ENCODE data around the gene MIER1. TPM values are rescaled to one million over a fixed set of nuclear protein-coding genes. Genes with fewer than 3 reads are reported as not detected.
"Not testable (repeated sequence)": the region's sequence is repeated elsewhere in the genome, so short reads cannot be mapped to it uniquely, and the experiment has no call there.

MIER1 gene
- total RNA-seq, 2 experiments from 2014 or later = 54.7 to 58.8 TPM

- H3K4me3 Mint-ChIP-seq = no peak overlapping the region
- peaks cover 81% of the 10 kb centered on the region for H3K4me1 Mint-ChIP-seq (ENCODE audit: low read depth)
- H3K9me3 Mint-ChIP-seq = no peaks in the 10 kb centered on the region
- intact Hi-C loops (cut with micrococcal nuclease) = loop anchor here (10.0 kb wide), 2 partner anchors 366 to 1874 kb away; partner anchors contain the start of gene IL12RB2
- DNase-seq = no peak
- POLR2A ChIA-PET = interaction anchor here (1.4 kb wide), 1 partner anchor 14 kb away, joined by 5 read pairs; the partner anchor contains the start of genes DNAI4 and MIER1
- CTCF ChIA-PET = interaction anchor here (0.7 to 1.5 kb wide), 2 partner anchors 57 to 136 kb away, joined by 3 to 6 read pairs; no protein-coding TSS in a partner anchor
- peaks cover 19% of the 10 kb centered on the region for H3K36me3 Mint-ChIP-seq
- no peak overlapping the region for H3K27ac Mint-ChIP-seq
- H3K27me3 Mint-ChIP-seq = no peaks in the 10 kb centered on the region
Measured at GRCh38 chr1:66938613-66939012, 13.8 kb downstream of the MIER1 start.

GRCh38 chr1:66940981-66941380 lies 16.2 kb downstream of the MIER1 start:
- intact Hi-C loops (cut with micrococcal nuclease) = no loop called here
- Mint-ChIP-seq H3K27me3 (no peaks in the 10 kb centered on the region), H3K4me1 (ENCODE audit: low read depth) (peaks cover 68% of the 10 kb centered on the region), H3K4me3 (no peak overlapping the region), H3K36me3 (peaks cover 15% of the 10 kb centered on the region), H3K27ac (peak overlapping the region; percentile 18), H3K9me3 (no peaks in the 10 kb centered on the region)
- no peak for DNase-seq
- ChIA-PET POLR2A (no interaction called here), CTCF (no interaction called here)

DNA sequence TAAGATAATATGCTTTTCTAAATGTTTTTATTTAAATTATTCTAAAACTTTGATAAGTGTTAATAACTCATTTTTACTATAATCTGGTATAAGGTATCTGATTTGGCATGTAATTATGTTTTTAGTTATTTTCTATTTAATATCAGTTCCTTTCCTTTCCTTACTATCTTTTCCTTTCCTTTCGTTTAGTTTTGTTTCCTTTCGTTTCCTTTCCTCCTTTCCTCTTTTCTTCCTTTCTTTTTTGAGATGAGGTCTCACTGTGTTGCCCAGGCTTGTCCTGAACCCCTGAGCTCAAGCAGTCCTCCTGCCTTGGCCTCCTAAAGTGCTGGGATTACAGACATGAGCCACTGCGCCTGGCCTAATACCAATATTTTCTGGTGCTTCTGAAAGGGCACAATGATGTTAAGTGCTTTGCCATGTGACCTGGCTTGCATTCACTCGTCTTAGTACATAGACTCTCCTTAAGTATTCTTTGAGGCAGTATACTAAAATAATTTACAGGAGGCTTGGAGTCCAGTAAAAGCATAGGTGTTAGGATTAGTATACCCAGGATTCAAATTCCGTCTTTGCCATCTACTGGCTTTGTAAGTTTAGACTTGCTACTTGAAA lies 18.7 kb downstream of the MIER1 start:
- Mint-ChIP-seq H3K4me1 (ENCODE audit: low read depth) (peaks cover 67% of the 10 kb centered on the region), H3K4me3 (no peak overlapping the region), H3K36me3 (peaks cover 31% of the 10 kb centered on the region), H3K27me3 (no peaks in the 10 kb centered on the region), H3K27ac (peak overlapping the region; percentile 35), H3K9me3 (no peaks in the 10 kb centered on the region)
- POLR2A ChIA-PET = no interaction called here
- no peak for DNase-seq
- CTCF ChIA-PET = no interaction called here
- intact Hi-C loops (cut with micrococcal nuclease) = no loop called here

- Mint-ChIP-seq H3K27ac (no peak overlapping the region), H3K4me3 (no peak overlapping the region), H3K4me1 (ENCODE audit: low read depth) (peaks cover 60% of the 10 kb centered on the region), H3K27me3 (no peaks in the 10 kb centered on the region), H3K36me3 (peaks cover 34% of the 10 kb centered on the region), H3K9me3 (no peaks in the 10 kb centered on the region)
- intact Hi-C loops (cut with micrococcal nuclease) = no loop called here
- no peak for DNase-seq
- CTCF ChIA-PET = no interaction called here
- POLR2A ChIA-PET = no interaction called here
Measured at GRCh38 chr1:66944330-66945274, 19.8 kb downstream of the MIER1 start.

DNA sequence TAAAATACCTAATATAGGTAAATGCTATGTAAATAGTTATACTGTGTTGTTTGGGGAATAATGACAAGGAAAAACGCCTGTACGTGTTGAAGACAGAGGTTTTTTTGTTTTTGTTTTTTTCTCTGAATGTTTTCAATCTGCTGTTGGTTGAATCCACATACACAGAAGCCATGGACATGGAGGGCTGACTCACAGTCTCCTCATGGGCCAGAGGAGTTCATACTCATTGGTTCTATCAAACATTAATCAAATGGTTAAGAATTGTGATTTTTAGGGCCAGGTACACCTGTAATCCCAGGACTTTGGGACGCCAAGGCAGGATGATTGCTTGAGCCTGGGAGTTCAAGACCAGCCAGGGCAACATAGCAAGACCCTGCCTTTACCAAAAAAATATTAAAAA lies 20.5 kb downstream of the MIER1 start:
- intact Hi-C loops (cut with micrococcal nuclease) = no loop called here
- H3K27me3 Mint-ChIP-seq = no peaks in the 10 kb centered on the region
- H3K27ac Mint-ChIP-seq = no peak overlapping the region
- CTCF ChIA-PET = interaction anchor here (0.7 kb wide), 1 partner anchor 183 kb away, joined by 3 read pairs; no protein-coding TSS in a partner anchor
- DNase-seq = no peak
- H3K4me1 Mint-ChIP-seq (ENCODE audit: low read depth) = peaks cover 53% of the 10 kb centered on the region
- POLR2A ChIA-PET = no interaction called here
- peaks cover 35% of the 10 kb centered on the region for H3K36me3 Mint-ChIP-seq
- no peak overlapping the region for H3K4me3 Mint-ChIP-seq
- no peaks in the 10 kb centered on the region for H3K9me3 Mint-ChIP-seq

DNA sequence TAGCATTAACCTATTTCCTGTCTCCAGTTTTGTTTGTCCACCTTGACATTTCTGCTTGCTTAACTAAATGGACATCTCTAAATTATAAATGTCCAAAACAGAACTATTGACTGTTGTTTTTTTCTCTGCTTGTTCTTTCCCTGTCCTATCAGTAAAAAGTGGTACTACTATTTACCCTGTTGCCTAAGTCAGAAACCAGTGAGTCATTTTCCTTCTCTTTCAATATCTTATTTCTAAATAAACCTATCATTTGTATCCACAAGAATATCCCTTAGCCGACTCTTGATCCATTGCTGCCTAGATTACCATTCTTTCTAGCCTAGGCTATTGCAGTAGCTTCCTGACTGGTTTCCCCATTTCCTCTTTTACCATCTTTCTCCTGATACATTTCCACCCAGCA lies 22.5 kb downstream of the MIER1 start:
- no peak for DNase-seq
- peaks cover 38% of the 10 kb centered on the region for H3K4me1 Mint-ChIP-seq (ENCODE audit: low read depth)
- H3K9me3 Mint-ChIP-seq = no peaks in the 10 kb centered on the region
- no peak overlapping the region for H3K4me3 Mint-ChIP-seq
- H3K27me3 Mint-ChIP-seq = no peaks in the 10 kb centered on the region
- H3K36me3 Mint-ChIP-seq = peaks cover 30% of the 10 kb centered on the region
- CTCF ChIA-PET = no interaction called here
- intact Hi-C loops (cut with micrococcal nuclease) = no loop called here
- no peak overlapping the region for H3K27ac Mint-ChIP-seq
- POLR2A ChIA-PET = no interaction called here

GRCh38 chr1:66951513-66951912 lies 26.7 kb downstream of the MIER1 start:
- Mint-ChIP-seq H3K4me1 (ENCODE audit: low read depth) (peaks cover 49% of the 10 kb centered on the region), H3K4me3 (no peak overlapping the region), H3K27me3 (no peaks in the 10 kb centered on the region), H3K27ac (no peak overlapping the region), H3K9me3 (no peaks in the 10 kb centered on the region), H3K36me3 (peaks cover 54% of the 10 kb centered on the region)
- POLR2A ChIA-PET = no interaction called here
- no peak for DNase-seq
- CTCF ChIA-PET = interaction anchor here (0.6 to 1.8 kb wide), 2 partner anchors 33 to 186 kb away, joined by 3 to 7 read pairs; no protein-coding TSS in a partner anchor
- intact Hi-C loops (cut with micrococcal nuclease) = no loop called here

- peak overlapping the region; percentile 74 for H3K27ac Mint-ChIP-seq
- no peaks in the 10 kb centered on the region for H3K27me3 Mint-ChIP-seq
- ChIA-PET POLR2A (no interaction called here), CTCF (no interaction called here)
- H3K4me1 Mint-ChIP-seq (ENCODE audit: low read depth) = peaks cover 47% of the 10 kb centered on the region
- intact Hi-C loops (cut with micrococcal nuclease) = loop anchor here (1.0 to 2.0 kb wide), 2 partner anchors 24 to 27 kb away; no protein-coding TSS in a partner anchor
- no peak overlapping the region for H3K4me3 Mint-ChIP-seq
- H3K36me3 Mint-ChIP-seq = peaks cover 57% of the 10 kb centered on the region
- no peak for DNase-seq
- H3K9me3 Mint-ChIP-seq = no peaks in the 10 kb centered on the region
Measured at GRCh38 chr1:66954208-66954607, 29.4 kb downstream of the MIER1 start.

GRCh38 chr1:66957938-66958337 lies 33.1 kb downstream of the MIER1 start:
- Mint-ChIP-seq H3K4me3 (no peak overlapping the region), H3K27me3 (no peaks in the 10 kb centered on the region), H3K9me3 (no peaks in the 10 kb centered on the region), H3K27ac (no peak overlapping the region), H3K36me3 (peaks cover 62% of the 10 kb centered on the region), H3K4me1 (ENCODE audit: low read depth) (peaks cover 58% of the 10 kb centered on the region)
- ChIA-PET CTCF (no interaction called here), POLR2A (no interaction called here)
- intact Hi-C loops (cut with micrococcal nuclease) = no loop called here
- no peak for DNase-seq

GRCh38 chr1:66966188-66966873 lies 41.5 kb downstream of the MIER1 start:
- H3K9me3 Mint-ChIP-seq = peaks cover 10% of the 10 kb centered on the region
- POLR2A ChIA-PET; DNase-seq; H3K27ac Mint-ChIP-seq; H3K27me3 Mint-ChIP-seq; H3K4me3 Mint-ChIP-seq; CTCF ChIA-PET; intact Hi-C loops (cut with micrococcal nuclease): not testable (repeated sequence)
- H3K36me3 Mint-ChIP-seq = peaks cover 70% of the 10 kb centered on the region
- peaks cover 29% of the 10 kb centered on the region for H3K4me1 Mint-ChIP-seq (ENCODE audit: low read depth)

DNA sequence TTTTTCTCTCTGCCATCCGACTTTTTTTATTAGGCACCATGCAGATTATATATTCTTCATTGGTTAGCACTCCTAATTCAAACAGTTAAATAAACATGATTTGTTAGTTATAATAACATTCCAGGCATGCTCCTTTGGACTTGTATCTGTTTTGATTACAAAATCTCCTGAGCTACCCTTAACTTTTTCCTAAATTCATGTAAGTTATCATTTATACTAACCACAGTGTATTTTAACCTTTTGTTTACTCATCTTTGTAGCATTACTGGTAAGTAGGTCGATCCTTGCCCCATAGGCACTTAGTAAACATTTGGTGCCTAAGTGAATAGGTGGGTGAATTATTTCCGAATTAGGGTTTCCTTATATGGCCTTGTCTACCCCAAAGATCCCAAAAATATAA lies 43.8 kb downstream of the MIER1 start:
- DNase-seq = no peak
- POLR2A ChIA-PET = no interaction called here
- CTCF ChIA-PET = no interaction called here
- Mint-ChIP-seq H3K27ac (peak overlapping the region; percentile 8), H3K4me1 (ENCODE audit: low read depth) (peaks cover 22% of the 10 kb centered on the region), H3K4me3 (no peak overlapping the region), H3K9me3 (peaks cover 10% of the 10 kb centered on the region), H3K27me3 (no peaks in the 10 kb centered on the region), H3K36me3 (peaks cover 68% of the 10 kb centered on the region)
- intact Hi-C loops (cut with micrococcal nuclease) = no loop called here

GRCh38 chr1:66978201-66978600 lies 53.4 kb downstream of the MIER1 start:
- intact Hi-C loops (cut with micrococcal nuclease) = no loop called here
- POLR2A ChIA-PET = no interaction called here
- no peak for DNase-seq
- Mint-ChIP-seq H3K9me3 (no peaks in the 10 kb centered on the region), H3K4me3 (no peak overlapping the region), H3K36me3 (peaks cover 29% of the 10 kb centered on the region), H3K4me1 (ENCODE audit: low read depth) (peaks cover 30% of the 10 kb centered on the region), H3K27me3 (no peaks in the 10 kb centered on the region), H3K27ac (no peak overlapping the region)
- CTCF ChIA-PET = interaction anchor here (0.7 kb wide), 1 partner anchor 213 kb away, joined by 4 read pairs; no protein-coding TSS in a partner anchor

Data from activated CD4-positive, alpha-beta memory T cell treated with anti-CD3 and anti-CD28 coated beads for 36 hours (primary cell).